GM18508 (cell line): Measurements from ENCODE around the gene RHOB.
"Not testable (repeated sequence)": the region's sequence is repeated elsewhere in the genome, so short reads cannot be mapped to it uniquely, and the experiment has no call there.

ENCODE experiments used
- ATAC-seq: cut with Tn5 transposase; IDR thresholded peaks from one replicate; pipeline ENCODE4 v1.9.1; 2021; ENCODE audit warnings: moderate number of reproducible peaks; ENCODE audit not compliant: insufficient read depth, unreplicated experiment

Gene RHOB

GRCh38 chr2:20487392-20488174, 40.7 kb downstream of the RHOB start:
- no peak for ATAC-seq

- no peak for ATAC-seq
Observed at GRCh38 chr2:20488201-20488641, 41.3 kb downstream of the RHOB start.

GRCh38 chr2:20488782-20489181, 41.9 kb downstream of the RHOB start:
- no peak for ATAC-seq

GRCh38 chr2:20490300-20491181, 43.7 kb downstream of the RHOB start:
- ATAC-seq: no peak

- ATAC-seq: no peak
Observed at GRCh38 chr2:20491739-20492531, 45.1 kb downstream of the RHOB start.

- ATAC-seq: not testable (repeated sequence)
Observed at GRCh38 chr2:20493095-20493494, 46.2 kb downstream of the RHOB start.

- no peak for ATAC-seq
Observed at GRCh38 chr2:20494241-20494640, 47.4 kb downstream of the RHOB start.

GRCh38 chr2:20496076-20496872, 49.4 kb downstream of the RHOB start:
- no peak for ATAC-seq

- no peak for ATAC-seq
Observed at GRCh38 chr2:20496942-20497341, 50.1 kb downstream of the RHOB start.
